ES-I3 (cell line): ENCODE data around the gene LRIT2.

Source experiments
- H3K36me3 ChIP-seq: 2 replicates; pipeline ENCODE4 v1.6.1; 2013; ENCODE audit warnings: mild to moderate bottlenecking, low read length, control low read depth, moderate library complexity; ENCODE audit not compliant: insufficient read depth
- H3K4me1 ChIP-seq: 2 replicates; pipeline ENCODE4 v1.6.1; 2013; ENCODE audit warnings: mild to moderate bottlenecking, control low read depth, low read length; ENCODE audit not compliant: insufficient read depth
- H3K9ac ChIP-seq: 2 replicates; pipeline ENCODE4 v1.6.1; 2013; ENCODE audit warnings: low read depth, mild to moderate bottlenecking, low read length, moderate library complexity
- H3K9me3 ChIP-seq: 2 replicates; pipeline ENCODE4 v1.6.1; 2013; ENCODE audit warnings: mild to moderate bottlenecking, low read length, moderate library complexity; ENCODE audit not compliant: control insufficient read depth, insufficient read depth

Gene LRIT2

GRCh38 chr10:84205853-84206525 is 19.4 kb downstream of the LRIT2 start:
- Histone ChIP-seq H3K36me3 (no peaks in the 10 kb centered on the region), H3K9ac (no peak overlapping the region), H3K4me1 (no peaks in the 10 kb centered on the region), H3K9me3 (no peaks in the 10 kb centered on the region)

- H3K9ac ChIP-seq, result no peak overlapping the region
- no peaks in the 10 kb centered on the region for H3K9me3 ChIP-seq
- H3K36me3 ChIP-seq, result no peaks in the 10 kb centered on the region
These were observed 20.1 kb downstream of the LRIT2 start for GRCh38 chr10:84205049-84205852.

GRCh38 chr10:84204610-84205009 is 20.7 kb downstream of the LRIT2 start:
- no peaks in the 10 kb centered on the region for H3K4me1 ChIP-seq
- no peaks in the 10 kb centered on the region for H3K36me3 ChIP-seq
- H3K9ac ChIP-seq, result no peak overlapping the region
- H3K9me3 ChIP-seq, result no peaks in the 10 kb centered on the region

More at GRCh38 chr10:84205049-84205852, 20.1 kb downstream of the LRIT2 start:
- no peaks in the 10 kb centered on the region for H3K4me1 ChIP-seq

- no peaks in the 10 kb centered on the region for H3K36me3 ChIP-seq
- no peaks in the 10 kb centered on the region for H3K9me3 ChIP-seq
- H3K9ac ChIP-seq, result no peak overlapping the region
- no peaks in the 10 kb centered on the region for H3K4me1 ChIP-seq
These were observed 21.2 kb downstream of the LRIT2 start for GRCh38 chr10:84204122-84204521.

GRCh38 chr10:84202349-84202748 is 23.0 kb downstream of the LRIT2 start:
- Histone ChIP-seq H3K36me3 (no peaks in the 10 kb centered on the region), H3K9me3 (no peaks in the 10 kb centered on the region), H3K9ac (no peak overlapping the region), H3K4me1 (no peaks in the 10 kb centered on the region)

GRCh38 chr10:84201682-84202081 is 23.7 kb downstream of the LRIT2 start:
- no peaks in the 10 kb centered on the region for H3K36me3 ChIP-seq
- no peaks in the 10 kb centered on the region for H3K4me1 ChIP-seq
- H3K9ac ChIP-seq, result no peak overlapping the region
- no peaks in the 10 kb centered on the region for H3K9me3 ChIP-seq

- Histone ChIP-seq H3K9ac (no peak overlapping the region), H3K36me3 (no peaks in the 10 kb centered on the region), H3K9me3 (no peaks in the 10 kb centered on the region), H3K4me1 (no peaks in the 10 kb centered on the region)
These were observed 24.1 kb downstream of the LRIT2 start for GRCh38 chr10:84201244-84201606.

- no peak overlapping the region for H3K9ac ChIP-seq
- H3K9me3 ChIP-seq, result no peaks in the 10 kb centered on the region
- H3K36me3 ChIP-seq, result no peaks in the 10 kb centered on the region
- no peaks in the 10 kb centered on the region for H3K4me1 ChIP-seq
These were observed 24.7 kb downstream of the LRIT2 start for GRCh38 chr10:84200537-84201243.

- Histone ChIP-seq H3K4me1 (no peaks in the 10 kb centered on the region), H3K36me3 (no peaks in the 10 kb centered on the region), H3K9me3 (no peaks in the 10 kb centered on the region), H3K9ac (no peak overlapping the region)
These were observed 27.0 kb downstream of the LRIT2 start for GRCh38 chr10:84198206-84198915.

GRCh38 chr10:84197643-84198042 is 27.7 kb downstream of the LRIT2 start:
- Histone ChIP-seq H3K4me1 (no peaks in the 10 kb centered on the region), H3K36me3 (no peaks in the 10 kb centered on the region)

GRCh38 chr10:84196941-84197340 is 28.4 kb downstream of the LRIT2 start:
- Histone ChIP-seq H3K9ac (no peak overlapping the region), H3K9me3 (no peaks in the 10 kb centered on the region), H3K4me1 (no peaks in the 10 kb centered on the region), H3K36me3 (no peaks in the 10 kb centered on the region)

More at GRCh38 chr10:84197643-84198042, 27.7 kb downstream of the LRIT2 start:
- H3K9ac ChIP-seq, result no peak overlapping the region
- H3K9me3 ChIP-seq, result no peaks in the 10 kb centered on the region

- no peaks in the 10 kb centered on the region for H3K9me3 ChIP-seq
- H3K4me1 ChIP-seq, result no peaks in the 10 kb centered on the region
- no peaks in the 10 kb centered on the region for H3K36me3 ChIP-seq
- no peak overlapping the region for H3K9ac ChIP-seq
These were observed 29.3 kb downstream of the LRIT2 start for GRCh38 chr10:84196083-84196482.

- H3K9ac ChIP-seq, result peak overlapping the region; percentile 62; the same call in 1 of the 2 replicates
- H3K9me3 ChIP-seq, result no peaks in the 10 kb centered on the region
- no peaks in the 10 kb centered on the region for H3K4me1 ChIP-seq
- H3K36me3 ChIP-seq, result no peaks in the 10 kb centered on the region
These were observed 30.1 kb downstream of the LRIT2 start for GRCh38 chr10:84195044-84195830.
